Activated T-cell treated with anti-CD3 and anti-CD28 coated beads, Interleukin-2, amount 50 U/mL, for 48 hours (primary cell): ENCODE data around the gene DOLK.

Experiments used
- DNase-seq, 2 experiments: peaks; one replicate each; pipeline ENCODE4 v3.0.0-alpha.2; 2020

DOLK gene

DNA sequence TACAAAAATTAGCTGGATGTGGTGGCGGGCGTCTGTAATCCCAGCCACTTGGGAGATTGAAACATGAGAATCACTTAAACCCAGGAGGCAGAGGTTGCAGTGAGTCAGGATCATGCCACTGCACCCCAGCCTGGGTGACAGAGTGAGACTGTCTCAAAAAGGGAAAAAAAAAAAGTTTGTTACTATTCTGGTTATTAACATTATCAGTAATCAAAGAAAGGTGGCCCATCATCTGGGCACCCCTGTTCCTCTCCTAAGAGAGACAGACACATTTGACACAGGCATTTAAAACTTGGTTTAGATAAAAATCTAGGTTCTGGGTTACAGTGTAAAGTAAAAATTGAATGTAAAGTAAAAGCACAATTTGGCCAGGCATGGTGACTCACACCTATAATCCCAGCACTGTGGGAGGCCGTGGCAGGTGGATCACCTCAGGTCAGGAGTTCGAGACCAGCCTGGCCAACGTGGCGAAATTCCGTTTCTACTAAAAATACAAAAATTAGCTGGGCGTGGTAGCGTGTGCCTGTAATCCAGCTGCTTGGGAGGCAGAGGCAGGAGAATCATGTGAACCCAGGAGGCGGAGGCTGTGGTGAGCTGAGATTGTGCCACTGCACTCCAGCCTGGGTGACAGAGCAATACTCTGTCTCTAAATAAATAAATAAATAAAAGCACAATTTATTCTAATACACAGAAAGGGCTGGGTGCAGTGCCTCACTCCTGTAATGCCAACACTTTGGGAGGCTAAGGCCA is 43.4 kb downstream of the DOLK start:
- peak in 1 of 2 experiments; percentile 44 for DNase-seq

DNA sequence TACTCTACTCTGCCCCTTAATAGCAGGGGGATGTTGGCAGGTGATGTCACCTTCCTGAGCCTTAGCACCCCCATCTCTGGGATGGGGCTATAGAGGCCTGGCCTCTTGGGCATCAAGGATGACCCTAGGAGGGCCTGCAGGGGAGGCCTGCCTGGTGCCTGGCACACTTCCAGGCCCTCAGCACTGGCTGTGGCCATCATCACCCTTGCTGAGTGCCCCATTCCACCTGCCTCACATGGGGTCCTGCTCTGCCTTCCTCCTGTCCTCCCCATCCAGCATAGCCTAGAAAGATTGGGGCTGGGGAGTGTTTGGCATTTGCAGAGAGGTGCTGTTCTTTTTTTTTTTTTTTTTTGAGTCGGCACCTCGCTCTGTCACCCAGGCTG is 44.3 kb downstream of the DOLK start:
- no peak for DNase-seq

GRCh38 chr9:128902351-128903078 is 44.9 kb downstream of the DOLK start:
- DNase-seq = peak; percentile 87 to 89

- DNase-seq = peak in 1 of 2 experiments; percentile 37
Measured at GRCh38 chr9:128901822-128902221, 45.6 kb downstream of the DOLK start.

DNA sequence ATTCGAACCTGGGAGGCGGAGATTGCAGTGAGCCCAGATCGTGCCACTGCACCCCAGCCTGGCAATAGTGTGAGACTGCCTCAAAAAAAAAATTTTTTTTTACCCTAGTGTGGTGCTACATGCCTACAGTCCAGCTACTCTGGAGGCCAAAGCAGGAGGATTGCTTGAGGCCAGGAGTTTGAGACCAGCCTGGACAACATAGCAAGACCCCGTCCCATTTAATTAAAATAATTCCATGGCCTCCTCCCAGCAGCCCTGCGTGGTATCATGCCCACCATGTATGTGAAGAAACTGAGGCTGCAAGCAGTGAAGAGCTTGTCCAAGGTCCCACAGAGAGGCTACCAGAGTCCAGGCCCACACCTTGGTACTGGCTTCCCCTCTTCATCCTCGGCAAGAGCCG is 46.0 kb downstream of the DOLK start:
- no peak for DNase-seq

GRCh38 chr9:128899566-128900322 is 47.7 kb downstream of the DOLK start:
- peak in 1 of 2 experiments; percentile 62 for DNase-seq

DNA sequence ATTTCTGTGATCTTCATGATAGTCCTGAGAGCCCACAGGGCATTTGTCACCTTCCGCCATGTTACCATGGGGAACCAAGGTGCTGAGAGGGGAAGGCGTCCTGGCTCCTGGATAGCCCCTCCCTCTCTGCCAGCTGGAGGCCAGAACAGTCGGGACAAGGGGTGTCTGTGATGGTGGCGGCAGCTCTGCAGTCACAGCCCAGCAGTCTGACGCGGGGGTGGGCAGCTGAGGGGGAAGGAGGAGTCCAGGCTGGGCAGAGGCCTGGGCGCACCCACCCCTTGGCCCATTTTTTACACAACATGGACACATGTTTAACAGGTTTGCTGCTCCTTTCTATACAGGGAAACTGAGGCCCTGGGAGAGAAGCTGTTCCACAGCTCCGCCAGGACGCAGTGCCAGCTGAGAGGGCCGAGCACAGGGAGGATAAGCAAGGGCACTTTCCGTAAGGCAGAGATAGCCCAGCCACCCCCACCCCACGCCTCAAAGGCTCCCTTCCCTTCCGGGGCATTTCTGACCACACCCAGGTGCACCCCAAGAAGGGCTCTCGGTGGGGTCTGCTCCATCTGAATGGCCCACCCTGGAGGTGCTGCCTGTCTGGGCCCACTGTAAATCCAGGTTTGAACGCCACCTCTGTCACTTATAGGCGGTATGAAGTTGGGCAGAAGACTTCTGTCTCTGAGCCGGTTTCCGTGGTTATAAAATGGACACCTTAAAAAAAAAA is 48.4 kb downstream of the DOLK start:
- DNase-seq = no peak

DNA sequence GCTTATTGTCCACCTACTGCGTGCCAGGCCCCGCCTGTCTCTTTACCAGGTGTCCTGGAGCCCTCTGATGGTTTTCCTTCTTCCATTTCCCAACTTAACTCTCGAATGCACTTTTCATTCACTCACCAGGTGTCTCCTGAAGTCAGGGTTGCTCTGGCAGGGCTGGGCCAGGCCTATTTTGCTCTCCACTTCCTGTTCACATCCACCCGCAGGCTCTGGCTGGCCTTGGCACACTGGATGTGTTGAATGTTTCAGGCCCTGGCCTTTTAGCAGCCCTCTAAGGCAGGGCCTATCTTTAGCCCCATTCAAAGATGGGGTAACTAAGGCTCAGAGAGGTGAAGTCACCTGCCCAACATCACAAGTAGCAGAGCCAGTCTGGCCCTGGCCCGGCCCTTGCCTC is 49.0 kb downstream of the DOLK start:
- DNase-seq = no peak

GRCh38 chr9:128895556-128895955 is 51.8 kb downstream of the DOLK start:
- DNase-seq = no peak
